ENCODE results near the gene TEX264. TPM values are rescaled to one million over a fixed set of nuclear protein-coding genes. Genes with fewer than 3 reads are reported as not detected.
"Not testable (repeated sequence)": the region's sequence is repeated elsewhere in the genome, so short reads cannot be mapped to it uniquely, and the experiment has no call there.

The TEX264 gene
- total RNA-seq: 36.2 TPM
- long read RNA-seq, transcript TEX264-213 (4 exons, 800 nt): minor isoform, 5 of 103 reads
- long read RNA-seq, transcript TEX264-201 (5 exons, 1,340 nt): major isoform, 79 of 103 reads
- long read RNA-seq, partial matches to known transcripts: 8 of 103 reads
- long read RNA-seq, other reads (novel, unspliced or antisense): 5 of 103 reads

- DNase-seq: peak; percentile 97
- intact Hi-C loops (cut with micrococcal nuclease): no loop called here
- peak; percentile 95 for ATAC-seq
Measured at GRCh38 chr3:51670823-51671733, at the start of gene TEX264. TSS of gene TEX264 (plus strand) at chr3:51671252. CDS start at chr3:51674305, 3,053 bp downstream.

GRCh38 chr3:51622413-51622812 lies 48.6 kb upstream of the TEX264 start:
- ATAC-seq: no peak
- intact Hi-C loops (cut with micrococcal nuclease): no loop called here

GRCh38 chr3:51622868-51623267 lies 48.2 kb upstream of the TEX264 start:
- peak; percentile 40 for ATAC-seq
- intact Hi-C loops (cut with micrococcal nuclease): no loop called here
- DNase-seq: peak; percentile 43

More at GRCh38 chr3:51622413-51622812, 48.6 kb upstream of the TEX264 start:
- DNase-seq: no peak

GRCh38 chr3:51630513-51630912 lies 40.5 kb upstream of the TEX264 start:
- DNase-seq (no peak), ATAC-seq (no peak)
- intact Hi-C loops (cut with micrococcal nuclease): no loop called here

GRCh38 chr3:51637144-51637940 lies 33.7 kb upstream of the TEX264 start:
- no peak for ATAC-seq
- DNase-seq: no peak
- intact Hi-C loops (cut with micrococcal nuclease): no loop called here

- intact Hi-C loops (cut with micrococcal nuclease): no loop called here
- no peak for DNase-seq
- ATAC-seq: no peak
Measured at GRCh38 chr3:51637941-51638471, 33.0 kb upstream of the TEX264 start.

GRCh38 chr3:51642462-51642861 lies 28.6 kb upstream of the TEX264 start:
- ATAC-seq (no peak), DNase-seq (no peak)
- intact Hi-C loops (cut with micrococcal nuclease): no loop called here

GRCh38 chr3:51646091-51646490 lies 25.0 kb upstream of the TEX264 start:
- DNase-seq: no peak
- intact Hi-C loops (cut with micrococcal nuclease): no loop called here
- ATAC-seq: no peak

- intact Hi-C loops (cut with micrococcal nuclease); ATAC-seq; DNase-seq: not testable (repeated sequence)
Measured at GRCh38 chr3:51652103-51652502, 18.9 kb upstream of the TEX264 start.

- intact Hi-C loops (cut with micrococcal nuclease); ATAC-seq; DNase-seq: not testable (repeated sequence)
Measured at GRCh38 chr3:51653409-51653808, 17.6 kb upstream of the TEX264 start.

- DNase-seq (no peak), ATAC-seq (no peak)
- intact Hi-C loops (cut with micrococcal nuclease): no loop called here
Measured at GRCh38 chr3:51657234-51657633, 13.8 kb upstream of the TEX264 start.

GRCh38 chr3:51659942-51660341 lies 11.1 kb upstream of the TEX264 start:
- ATAC-seq (no peak), DNase-seq (no peak)
- intact Hi-C loops (cut with micrococcal nuclease): no loop called here

GRCh38 chr3:51662456-51662855 lies 8.6 kb upstream of the TEX264 start:
- no peak for ATAC-seq
- DNase-seq: no peak
- intact Hi-C loops (cut with micrococcal nuclease): no loop called here

- ATAC-seq (no peak), DNase-seq (no peak)
- intact Hi-C loops (cut with micrococcal nuclease): loop anchor here (5.0 kb wide), 1 partner anchor 161 kb away; no protein-coding TSS in a partner anchor
Measured at GRCh38 chr3:51668756-51669155, 2.3 kb upstream of the TEX264 start.

GRCh38 chr3:51669241-51670052 lies 1.6 kb upstream of the TEX264 start:
- DNase-seq (peak; percentile 92), ATAC-seq (peak; percentile 26)
- intact Hi-C loops (cut with micrococcal nuclease): loop anchor here (5.0 kb wide), 1 partner anchor 162 kb away; no protein-coding TSS in a partner anchor

GRCh38 chr3:51670053-51670822 lies 814 bp upstream of the TEX264 start:
- intact Hi-C loops (cut with micrococcal nuclease): no loop called here
- no peak for DNase-seq
- ATAC-seq: no peak

GRCh38 chr3:51671734-51672475 lies 853 bp downstream of the TEX264 start:
- ATAC-seq (peak; percentile 85), DNase-seq (peak; percentile 87)
- intact Hi-C loops (cut with micrococcal nuclease): no loop called here

Measured in left ventricle myocardium superior (tissue), 1 donor.